ENCODE data around the gene SPEN. TPM values are rescaled to one million over a fixed set of nuclear protein-coding genes. Genes with fewer than 3 reads are reported as not detected.

Gene SPEN
- total RNA-seq, 5 donors from 2014 or later (not counting 1 experiment from before 2014, with no cell fraction given): 69.9 to 81.1 (median 72.1) TPM

DNA sequence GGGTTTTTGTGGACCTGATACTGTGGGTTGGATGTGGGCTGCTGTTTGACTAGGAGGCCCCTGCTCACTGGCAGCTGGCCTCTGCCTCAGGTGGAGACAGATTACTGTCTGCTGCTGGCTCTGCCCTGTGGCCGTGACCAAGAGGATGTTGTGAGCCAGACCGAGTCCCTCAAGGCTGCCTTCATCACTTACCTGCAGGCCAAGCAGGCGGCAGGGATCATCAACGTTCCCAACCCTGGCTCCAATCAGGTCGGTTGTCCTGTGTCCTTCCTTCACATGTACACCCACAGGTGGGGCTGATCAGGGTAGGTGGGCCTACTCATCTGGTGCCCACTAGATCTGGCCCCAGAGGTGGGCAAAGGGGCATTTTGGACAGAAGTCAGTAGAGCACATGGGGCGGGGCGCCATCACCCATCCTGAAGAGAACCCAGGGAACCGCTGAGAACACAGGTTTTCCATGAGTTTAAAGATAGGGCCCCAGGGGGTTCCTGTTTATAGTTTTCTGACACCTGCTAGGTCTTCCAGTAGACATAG is 91.2 kb downstream of the SPEN start:
- H3K27ac Mint-ChIP-seq: no peak overlapping the region
- no peaks in the 10 kb centered on the region for H3K27me3 Mint-ChIP-seq
- DNase-seq (no peak), ATAC-seq (replicated peaks in 1 of 4) (no peak)
- H3K27me3 ChIP-seq (replicated peaks in 1 of 2; ENCODE audit: control insufficient read depth in 2 of 2, extremely low read depth in 1 of 2, insufficient read depth in 2 of 2, low read length in 1 of 2): no peaks in the 10 kb centered on the region
- H3K4me1 Mint-ChIP-seq: no peaks in the 10 kb centered on the region
- H3K9me3 Mint-ChIP-seq: no peaks in the 10 kb centered on the region
- no peak overlapping the region for H3K4me3 ChIP-seq (ENCODE audit: control insufficient read depth in 1 of 2, extremely low read depth in 1 of 2, low read length in 1 of 2)
- H3K4me3 Mint-ChIP-seq: no peak overlapping the region
- 98% methylated on average over 5 of the region's 8 CpGs for WGBS (ENCODE audit: insufficient coverage)
- peaks cover 51 to 88% of the 10 kb centered on the region in 2 donors for H3K36me3 ChIP-seq (ENCODE audit: control insufficient read depth in 2 of 2, extremely low read depth in 1 of 2, insufficient read depth in 1 of 2, low read length in 1 of 2)
- H3K36me3 Mint-ChIP-seq: peaks cover 45% of the 10 kb centered on the region
- H3K9me3 ChIP-seq: no peaks in the 10 kb centered on the region
- POLR2A ChIA-PET: interaction anchor here in 1 of 2 donors (0.6 kb wide), 1 partner anchor 123 kb away, joined by 7 read pairs; no protein-coding TSS in a partner anchor
- no peaks in the 10 kb centered on the region for H3K4me1 ChIP-seq (ENCODE audit: control insufficient read depth in 1 of 2, extremely low read depth in 1 of 2, insufficient read depth in 2 of 2, low read length in 2 of 2)
- CTCF ChIA-PET: no interaction called here
- no peak overlapping the region for H3K27ac ChIP-seq (ENCODE audit: low read length)

DNA sequence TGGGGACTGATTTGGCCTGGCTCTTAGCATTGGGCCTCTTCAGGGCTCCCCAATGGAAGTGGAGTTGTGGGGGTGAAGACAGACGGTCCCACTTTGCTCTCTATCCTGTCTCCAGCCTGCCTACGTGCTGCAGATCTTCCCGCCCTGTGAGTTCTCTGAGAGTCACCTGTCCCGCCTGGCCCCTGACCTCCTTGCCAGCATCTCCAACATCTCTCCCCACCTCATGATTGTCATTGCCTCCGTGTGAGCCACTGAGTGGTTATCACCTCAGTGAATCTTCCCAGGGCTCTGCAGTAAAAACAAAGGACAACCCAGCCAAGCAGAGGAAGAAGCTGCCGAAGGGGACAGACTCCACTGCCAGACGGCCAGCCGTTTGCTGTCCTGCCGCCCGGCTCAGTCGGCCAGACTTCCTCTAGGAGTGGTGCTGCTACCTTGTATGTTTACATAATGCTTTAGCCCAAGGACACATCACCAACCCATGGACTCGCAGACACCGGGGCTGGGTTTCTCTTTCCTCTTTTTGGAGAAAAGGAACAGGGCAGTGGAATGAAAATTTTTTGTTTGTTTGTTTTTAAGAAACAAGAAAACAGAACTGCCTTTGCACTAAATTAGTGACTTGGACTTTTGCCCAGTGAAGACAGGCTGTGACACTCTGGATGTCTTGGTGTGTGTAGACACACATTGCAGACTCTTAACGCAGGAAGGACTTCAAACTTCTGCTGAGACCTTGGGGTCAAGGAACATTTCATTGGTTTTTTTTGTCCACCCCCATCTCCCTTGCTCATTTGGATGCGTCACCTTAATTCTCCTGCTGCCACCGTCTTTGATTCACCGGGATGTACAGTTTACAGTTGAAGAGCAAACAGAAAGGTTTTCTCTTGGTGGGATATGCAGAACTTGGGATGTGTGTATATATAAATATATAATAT is 91.9 kb downstream of the SPEN start:
- CTCF ChIA-PET: no interaction called here

GRCh38 chr1:15940110-15941043 is 92.9 kb downstream of the SPEN start:
- Histone ChIP-seq H3K9me3 (no peaks in the 10 kb centered on the region), H3K4me1 (ENCODE audit: control insufficient read depth in 1 of 2, extremely low read depth in 1 of 2, insufficient read depth in 2 of 2, low read length in 2 of 2) (no peaks in the 10 kb centered on the region), H3K27ac (ENCODE audit: low read length) (no peak overlapping the region), H3K36me3 (ENCODE audit: control insufficient read depth in 2 of 2, extremely low read depth in 1 of 2, insufficient read depth in 1 of 2, low read length in 1 of 2) (peaks cover 45 to 84% of the 10 kb centered on the region in 2 donors), H3K4me3 (ENCODE audit: control insufficient read depth in 1 of 2, extremely low read depth in 1 of 2, low read length in 1 of 2) (no peak overlapping the region), H3K27me3 (replicated peaks in 1 of 2; ENCODE audit: control insufficient read depth in 2 of 2, extremely low read depth in 1 of 2, insufficient read depth in 2 of 2, low read length in 1 of 2) (no peaks in the 10 kb centered on the region)
- Mint-ChIP-seq H3K9me3 (no peaks in the 10 kb centered on the region), H3K27me3 (no peaks in the 10 kb centered on the region), H3K4me1 (no peaks in the 10 kb centered on the region), H3K4me3 (no peak overlapping the region), H3K36me3 (peaks cover 29% of the 10 kb centered on the region), H3K27ac (no peak overlapping the region)
- ATAC-seq (replicated peaks in 1 of 4) (no peak), DNase-seq (no peak)
- ChIA-PET CTCF (no interaction called here), POLR2A (no interaction called here)
- no CpG with 5 or more reads among the region's 13 CpGs for WGBS (ENCODE audit: insufficient coverage)

More for the DNA sequence above, 91.9 kb downstream of the SPEN start:
- no peaks in the 10 kb centered on the region for H3K4me1 Mint-ChIP-seq
- no peaks in the 10 kb centered on the region for H3K4me1 ChIP-seq (ENCODE audit: control insufficient read depth in 1 of 2, extremely low read depth in 1 of 2, insufficient read depth in 2 of 2, low read length in 2 of 2)
- H3K4me3 ChIP-seq (ENCODE audit: control insufficient read depth in 1 of 2, extremely low read depth in 1 of 2, low read length in 1 of 2): no peak overlapping the region
- peaks cover 50 to 89% of the 10 kb centered on the region in 2 donors for H3K36me3 ChIP-seq (ENCODE audit: control insufficient read depth in 2 of 2, extremely low read depth in 1 of 2, insufficient read depth in 1 of 2, low read length in 1 of 2)
- 89% methylated on average over 9 of the region's 17 CpGs for WGBS (ENCODE audit: insufficient coverage)
- H3K27me3 ChIP-seq (replicated peaks in 1 of 2; ENCODE audit: control insufficient read depth in 2 of 2, extremely low read depth in 1 of 2, insufficient read depth in 2 of 2, low read length in 1 of 2): no peaks in the 10 kb centered on the region
- peaks cover 37% of the 10 kb centered on the region for H3K36me3 Mint-ChIP-seq
- H3K9me3 Mint-ChIP-seq: no peaks in the 10 kb centered on the region
- ATAC-seq (replicated peaks in 1 of 4) (no peak), DNase-seq (no peak)
- POLR2A ChIA-PET: no interaction called here
- H3K27ac ChIP-seq (ENCODE audit: low read length): no peak overlapping the region
- H3K9me3 ChIP-seq: no peaks in the 10 kb centered on the region
- H3K27ac Mint-ChIP-seq: no peak overlapping the region
- H3K4me3 Mint-ChIP-seq: no peak overlapping the region
- H3K27me3 Mint-ChIP-seq: no peaks in the 10 kb centered on the region

DNA sequence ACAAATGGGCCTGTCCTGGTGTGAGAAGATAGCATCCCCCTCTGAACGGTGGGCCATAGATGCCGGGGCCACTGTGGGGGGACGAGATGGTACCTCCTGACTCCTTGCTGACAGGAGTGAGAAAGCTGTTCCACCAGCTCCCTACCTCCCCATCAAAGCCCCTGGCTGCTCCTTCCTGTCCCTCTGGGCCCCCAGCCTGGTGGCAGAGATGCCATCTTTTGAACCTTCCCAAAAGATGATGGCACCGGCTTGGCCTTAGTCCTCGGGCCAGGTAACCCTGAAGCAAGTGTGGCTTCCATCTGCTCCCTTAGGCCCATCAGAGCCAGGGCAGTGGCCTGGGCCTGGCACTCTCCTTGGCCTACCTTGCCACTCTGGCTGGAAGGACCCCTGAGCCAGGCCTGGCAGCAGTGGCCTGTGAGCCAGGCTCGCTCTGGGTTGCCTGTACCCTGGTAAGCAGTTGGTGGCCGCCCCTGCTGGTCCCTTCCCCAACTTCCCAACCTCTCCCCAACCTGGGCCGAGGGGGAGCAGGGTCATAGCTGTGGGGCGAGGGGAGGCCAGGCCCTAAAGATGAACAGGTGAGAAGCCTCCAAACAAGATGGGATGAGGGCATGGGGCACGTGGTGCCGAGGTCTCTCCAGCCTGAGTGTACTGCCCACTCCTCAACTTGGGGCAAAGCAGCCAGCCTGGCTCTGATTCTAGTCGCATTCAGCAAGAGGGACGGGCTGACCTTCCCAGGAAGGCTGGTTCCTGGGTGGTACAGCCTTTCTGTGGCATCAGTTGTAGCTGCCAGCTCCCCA is 93.7 kb downstream of the SPEN start:
- Mint-ChIP-seq H3K27me3 (no peaks in the 10 kb centered on the region), H3K4me1 (no peaks in the 10 kb centered on the region), H3K4me3 (no peak overlapping the region), H3K9me3 (no peaks in the 10 kb centered on the region), H3K36me3 (peaks cover 30% of the 10 kb centered on the region), H3K27ac (no peak overlapping the region)
- ATAC-seq (replicated peaks in 1 of 4) (no peak), DNase-seq (no peak)
- POLR2A ChIA-PET: no interaction called here
- no peaks in the 10 kb centered on the region for H3K4me1 ChIP-seq (ENCODE audit: control insufficient read depth in 1 of 2, extremely low read depth in 1 of 2, insufficient read depth in 2 of 2, low read length in 2 of 2)
- H3K4me3 ChIP-seq (ENCODE audit: control insufficient read depth in 1 of 2, extremely low read depth in 1 of 2, low read length in 1 of 2): no peak overlapping the region
- CTCF ChIA-PET: interaction anchor here in 1 of 2 donors (0.6 kb wide), 2 partner anchors 96 to 117 kb away, joined by 3 to 5 read pairs; no protein-coding TSS in a partner anchor
- no peak overlapping the region for H3K27ac ChIP-seq (ENCODE audit: low read length)
- H3K36me3 ChIP-seq (ENCODE audit: control insufficient read depth in 2 of 2, extremely low read depth in 1 of 2, insufficient read depth in 1 of 2, low read length in 1 of 2): peaks cover 49 to 89% of the 10 kb centered on the region in 2 donors
- no peaks in the 10 kb centered on the region for H3K27me3 ChIP-seq (replicated peaks in 1 of 2; ENCODE audit: control insufficient read depth in 2 of 2, extremely low read depth in 1 of 2, insufficient read depth in 2 of 2, low read length in 1 of 2)
- H3K9me3 ChIP-seq: no peaks in the 10 kb centered on the region
- WGBS (ENCODE audit: insufficient coverage): 95% methylated on average over 9 of the region's 13 CpGs

- Histone ChIP-seq H3K27ac (ENCODE audit: low read length) (no peak overlapping the region), H3K4me3 (ENCODE audit: control insufficient read depth in 1 of 2, extremely low read depth in 1 of 2, low read length in 1 of 2) (no peak overlapping the region), H3K9me3 (no peaks in the 10 kb centered on the region), H3K36me3 (ENCODE audit: control insufficient read depth in 2 of 2, extremely low read depth in 1 of 2, insufficient read depth in 1 of 2, low read length in 1 of 2) (peaks cover 50 to 93% of the 10 kb centered on the region in 2 donors), H3K27me3 (replicated peaks in 1 of 2; ENCODE audit: control insufficient read depth in 2 of 2, extremely low read depth in 1 of 2, insufficient read depth in 2 of 2, low read length in 1 of 2) (no peaks in the 10 kb centered on the region), H3K4me1 (ENCODE audit: control insufficient read depth in 1 of 2, extremely low read depth in 1 of 2, insufficient read depth in 2 of 2, low read length in 2 of 2) (peaks cover 0 to 4% of the 10 kb centered on the region in 2 experiments)
- Mint-ChIP-seq H3K27ac (no peak overlapping the region), H3K27me3 (no peaks in the 10 kb centered on the region), H3K9me3 (no peaks in the 10 kb centered on the region), H3K4me1 (peaks cover 0 to 5% (median 0%) of the 10 kb centered on the region in 3 donors), H3K4me3 (peak overlapping the region in 1 of 3 donors; percentile 6), H3K36me3 (peaks cover 32% of the 10 kb centered on the region)
- 95% methylated on average over 28 of the region's 32 CpGs for WGBS (ENCODE audit: insufficient coverage)
- CTCF ChIA-PET: no interaction called here
- POLR2A ChIA-PET: no interaction called here
- DNase-seq: no peak
- no peak for ATAC-seq (replicated peaks in 1 of 4)
Measured at GRCh38 chr1:15941899-15942660, 94.6 kb downstream of the SPEN start.
